GM19395 (cell line): ENCODE results near the gene CCDC70.

Experiments used
- ATAC-seq: cut with Tn5 transposase; IDR thresholded peaks from one replicate; pipeline ENCODE4 v1.9.1; 2021; ENCODE audit warnings: mild to moderate bottlenecking, moderate library complexity; ENCODE audit not compliant: unreplicated experiment

CCDC70 gene

GRCh38 chr13:51828730-51829567 is 32.8 kb upstream of the CCDC70 start:
- ATAC-seq = no peak

- ATAC-seq = no peak
These were observed 32.2 kb upstream of the CCDC70 start for GRCh38 chr13:51829568-51829899.

- no peak for ATAC-seq
These were observed 30.2 kb upstream of the CCDC70 start for GRCh38 chr13:51831519-51831918.

- peak; percentile 85 for ATAC-seq
These were observed 29.2 kb upstream of the CCDC70 start for GRCh38 chr13:51832471-51833152.

- ATAC-seq = no peak
These were observed 27.8 kb upstream of the CCDC70 start for GRCh38 chr13:51833980-51834379.

- ATAC-seq = no peak
These were observed 27.1 kb upstream of the CCDC70 start for GRCh38 chr13:51834581-51835171.

- no peak for ATAC-seq
These were observed 24.8 kb upstream of the CCDC70 start for GRCh38 chr13:51837016-51837415.

GRCh38 chr13:51838240-51838846 is 23.4 kb upstream of the CCDC70 start:
- no peak for ATAC-seq

- ATAC-seq = no peak
These were observed 21.8 kb upstream of the CCDC70 start for GRCh38 chr13:51839711-51840540.

- ATAC-seq = no peak
These were observed 20.9 kb upstream of the CCDC70 start for GRCh38 chr13:51840917-51841316.

GRCh38 chr13:51841732-51842131 is 20.0 kb upstream of the CCDC70 start:
- ATAC-seq = no peak

- no peak for ATAC-seq
These were observed 18.2 kb upstream of the CCDC70 start for GRCh38 chr13:51843529-51843928.

- ATAC-seq = no peak
These were observed 16.8 kb upstream of the CCDC70 start, which contains the start of gene TMEM272 for GRCh38 chr13:51844862-51845573. TMEM272 (minus strand) TSS chr13:51845177; CDS start chr13:51838530, 6,647 bp downstream.

- ATAC-seq = no peak
These were observed 16.0 kb upstream of the CCDC70 start for GRCh38 chr13:51845574-51846318.

- no peak for ATAC-seq
These were observed 15.0 kb upstream of the CCDC70 start for GRCh38 chr13:51846756-51847155.

GRCh38 chr13:51848674-51849073 is 13.1 kb upstream of the CCDC70 start:
- ATAC-seq = no peak

- no peak for ATAC-seq
These were observed 12.3 kb upstream of the CCDC70 start for GRCh38 chr13:51849145-51850101.
